ENCODE measurements around the gene KIFAP3.
"Not testable (repeated sequence)": the region's sequence is repeated elsewhere in the genome, so short reads cannot be mapped to it uniquely, and the experiment has no call there.

Gene KIFAP3

DNA sequence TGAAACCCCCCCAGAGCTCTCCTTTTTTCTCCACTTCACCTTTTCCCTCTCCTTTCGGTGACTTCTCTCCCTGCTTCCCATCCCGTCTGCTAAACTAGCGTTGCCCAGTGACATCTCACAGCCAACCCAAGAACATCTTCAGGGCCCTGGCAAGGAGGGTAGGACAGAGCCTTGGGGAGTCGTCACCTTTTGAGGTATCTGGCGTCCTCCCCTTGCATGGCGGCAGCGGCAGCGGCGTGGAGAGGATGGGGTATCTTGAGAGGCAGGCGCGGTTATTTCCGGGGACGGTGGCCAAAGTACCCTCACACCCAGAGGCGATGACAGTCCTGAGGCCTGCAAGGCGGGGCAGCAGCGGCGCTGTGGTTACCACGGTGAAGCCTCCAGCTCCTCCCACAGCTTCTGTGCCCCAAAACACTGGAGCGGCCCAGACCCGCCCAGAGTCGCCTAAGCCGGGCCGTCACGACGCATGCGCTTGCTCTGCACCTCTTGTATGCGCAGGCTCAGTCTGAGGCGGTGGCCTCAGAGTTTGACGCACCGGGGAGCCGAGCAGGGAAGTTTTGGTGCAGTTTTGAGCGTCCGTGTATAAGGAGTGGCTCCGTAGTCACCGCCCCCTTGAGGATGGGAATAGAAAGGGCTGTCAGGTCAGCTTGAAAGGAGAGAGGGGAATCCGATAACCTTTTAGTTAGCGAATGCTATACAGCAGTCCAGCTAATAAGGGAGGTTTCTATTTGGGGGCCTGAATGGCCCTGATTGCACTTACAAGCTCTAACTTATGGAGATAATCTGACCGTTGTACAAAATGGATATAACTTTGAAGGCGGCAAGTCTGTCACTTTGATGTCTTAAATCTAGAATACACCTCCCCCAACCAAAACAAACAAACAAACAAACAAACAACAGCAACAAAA lies at the start of gene KIFAP3:
Gene KIFAP3 (minus strand): TSS at position 446 of the 908 bp plus-strand sequence. CDS start 228 bp downstream, at position 218.
- DNase-seq: peak; percentile 99

DNA sequence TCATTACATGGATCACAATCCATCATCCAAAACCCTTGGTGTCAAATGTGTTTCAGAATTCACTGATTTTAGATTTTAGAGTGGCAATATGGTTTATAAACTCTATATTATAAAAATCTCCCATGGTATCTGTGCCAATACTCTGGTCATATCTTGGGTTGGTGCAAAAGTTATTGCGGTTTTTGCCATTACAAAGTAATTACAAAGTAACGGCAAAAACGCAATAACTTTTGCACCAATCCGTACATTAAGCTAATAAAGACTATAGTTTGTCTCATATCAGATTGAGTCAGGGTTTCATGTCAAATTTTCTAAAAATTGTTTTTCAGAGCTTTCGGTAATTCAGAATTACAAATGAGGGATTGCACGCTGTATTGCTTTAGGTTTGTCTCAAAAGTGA lies 47.9 kb upstream of the KIFAP3 start:
- no peak for DNase-seq

- DNase-seq: peak; percentile 15
Measured at GRCh38 chr1:170114906-170115305, 40.4 kb upstream of the KIFAP3 start.

DNA sequence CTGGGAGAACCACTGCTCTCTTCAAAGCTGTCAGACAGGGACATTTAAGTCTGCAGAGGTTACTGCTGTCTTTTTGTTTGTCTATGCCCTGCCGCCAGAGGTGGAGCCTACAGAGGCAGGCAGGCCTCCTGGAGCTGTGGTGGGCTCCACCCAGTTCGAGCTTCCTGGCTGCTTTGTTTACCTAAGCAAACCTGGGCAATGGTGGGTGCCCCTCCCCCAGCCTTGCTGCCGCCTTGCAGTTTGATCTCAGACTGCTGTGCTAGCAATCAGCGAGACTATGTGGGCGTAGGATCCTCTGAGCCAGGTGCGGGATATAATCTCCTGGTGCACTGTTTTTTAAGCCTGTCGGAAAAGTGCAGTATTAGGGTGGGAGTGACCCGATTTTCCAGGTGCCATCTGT lies 38.6 kb upstream of the KIFAP3 start:
- DNase-seq: not testable (repeated sequence)

GRCh38 chr1:170097449-170097948 lies 23.0 kb upstream of the KIFAP3 start:
- DNase-seq: no peak

GRCh38 chr1:170096806-170097340 lies 22.4 kb upstream of the KIFAP3 start:
- no peak for DNase-seq

GRCh38 chr1:170095976-170096748 lies 21.7 kb upstream of the KIFAP3 start:
- DNase-seq: no peak

DNA sequence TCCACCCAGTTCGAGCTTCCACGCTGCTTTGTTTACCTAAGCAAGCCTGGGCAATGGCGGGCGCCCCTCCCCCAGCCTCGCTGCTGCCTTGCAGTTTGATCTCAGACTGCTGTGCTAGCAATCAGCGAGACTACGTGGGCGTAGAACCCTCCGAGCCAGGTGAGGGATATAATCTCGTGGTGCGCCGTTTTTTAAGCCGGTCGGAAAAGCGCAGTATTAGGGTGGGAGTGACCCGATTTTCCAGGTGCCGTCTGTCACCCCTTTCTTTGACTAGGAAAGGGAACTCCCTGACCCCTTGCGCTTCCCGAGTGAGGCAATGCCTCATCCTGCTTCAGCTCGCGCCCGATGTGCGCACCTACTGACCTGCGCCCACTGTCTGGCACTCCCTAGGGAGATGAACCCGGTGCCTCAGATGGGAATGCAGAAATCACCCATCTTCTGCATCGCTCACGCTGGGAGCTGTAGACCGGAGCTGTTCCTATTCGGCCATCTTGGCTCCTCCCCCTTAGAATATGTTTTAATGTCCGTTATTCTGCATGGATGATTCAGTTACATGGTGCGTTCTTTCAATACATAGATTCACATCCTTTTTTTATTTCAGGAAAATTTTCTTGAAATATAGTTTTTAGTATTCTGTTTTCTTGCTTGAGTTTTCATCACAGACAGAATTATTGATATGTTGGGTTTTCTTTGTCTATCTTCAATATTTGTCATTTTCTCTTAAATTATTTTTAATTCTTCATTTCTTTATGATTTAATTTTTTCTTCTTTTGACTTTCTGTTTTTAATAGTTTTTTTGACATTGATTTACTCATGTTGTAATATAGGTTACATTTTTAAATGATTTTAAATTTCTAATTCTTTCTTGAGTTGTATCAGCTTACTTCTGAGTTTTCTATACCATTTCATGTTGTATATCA lies 20.5 kb upstream of the KIFAP3 start:
- not testable (repeated sequence) for DNase-seq

GRCh38 chr1:170086399-170087032 lies 12.0 kb upstream of the KIFAP3 start:
- DNase-seq: no peak

- DNase-seq: peak; percentile 17
Measured at GRCh38 chr1:170085091-170085490, 10.6 kb upstream of the KIFAP3 start.

DNA sequence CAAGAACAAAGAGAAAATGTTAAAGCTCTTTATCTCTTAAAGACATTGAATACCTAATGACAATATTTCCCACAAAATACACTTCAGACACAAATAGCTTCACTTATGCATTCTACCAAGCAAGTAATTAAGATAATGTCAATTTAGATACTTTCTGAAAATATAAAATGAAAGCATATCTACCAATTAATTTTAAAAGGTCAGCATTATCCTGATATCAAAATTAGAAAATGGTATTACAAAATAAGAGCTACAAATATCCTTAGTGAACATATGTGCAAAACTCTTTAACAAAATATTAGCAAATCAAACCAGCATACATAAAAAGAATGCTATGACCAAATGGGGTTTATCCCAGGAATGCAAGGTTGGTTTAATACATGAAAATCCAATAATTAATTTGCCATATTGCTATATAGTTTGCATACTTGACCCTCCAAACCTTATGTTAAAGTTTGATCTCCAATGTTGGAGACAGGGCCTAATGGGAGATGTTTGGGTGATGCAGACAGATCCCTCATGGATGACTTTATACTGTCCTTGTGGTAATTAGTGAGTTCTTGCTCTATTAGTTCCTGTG lies 4.2 kb upstream of the KIFAP3 start:
- DNase-seq: no peak

DNA sequence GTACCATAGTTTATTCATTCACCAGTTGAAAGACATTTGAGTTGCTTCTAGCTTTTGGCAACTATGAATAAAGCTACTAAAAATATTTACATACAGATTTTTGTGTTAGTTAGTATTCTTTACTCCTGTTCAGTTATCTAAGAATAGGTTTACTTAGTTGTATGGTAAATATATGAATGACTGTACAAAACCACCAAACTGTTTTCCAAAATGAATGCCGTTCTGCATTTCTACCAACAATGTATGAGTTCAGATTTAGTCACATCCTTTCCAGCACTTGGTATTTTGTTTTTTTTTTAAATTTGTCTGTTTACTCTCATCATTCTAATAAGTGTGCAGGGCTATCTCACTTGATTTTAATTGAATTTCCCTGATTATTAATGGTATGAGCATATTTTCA lies 3.4 kb upstream of the KIFAP3 start:
- DNase-seq: no peak

GRCh38 chr1:170076952-170077351 lies 2.5 kb upstream of the KIFAP3 start:
- DNase-seq: not testable (repeated sequence)

GRCh38 chr1:170076199-170076598 lies 1.7 kb upstream of the KIFAP3 start:
- DNase-seq: no peak

GRCh38 chr1:170075186-170075585 lies 691 bp upstream of the KIFAP3 start:
- no peak for DNase-seq

- DNase-seq: no peak
Measured at GRCh38 chr1:170073893-170074249, 624 bp downstream of the KIFAP3 start.

GRCh38 chr1:170071378-170071777 lies 3.1 kb downstream of the KIFAP3 start:
- DNase-seq: no peak

DNA sequence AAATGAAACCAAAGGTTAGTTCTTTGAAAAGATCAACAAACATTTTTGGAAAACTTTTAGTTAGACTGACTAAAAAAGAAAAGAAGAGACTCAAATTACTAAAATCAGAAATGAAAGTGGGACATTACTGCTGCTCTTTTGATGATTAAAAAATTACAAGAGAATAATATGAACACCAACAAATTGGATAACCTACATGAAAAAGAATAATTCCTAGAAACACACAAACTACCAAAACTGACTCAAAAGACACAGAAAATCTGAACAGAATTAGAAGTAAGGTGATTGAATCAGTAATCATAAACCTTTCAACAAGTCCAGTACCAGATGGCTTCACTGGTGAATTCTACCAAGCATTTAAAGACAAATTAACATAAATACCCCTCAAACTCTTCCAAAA lies 5.6 kb downstream of the KIFAP3 start:
- DNase-seq: no peak

- DNase-seq: no peak
Measured at GRCh38 chr1:170067253-170067819, 7.2 kb downstream of the KIFAP3 start.

- DNase-seq: no peak
Measured at GRCh38 chr1:170064821-170065220, 9.7 kb downstream of the KIFAP3 start.
